H9 (cell line): ENCODE results near the gene DCN. TPM values are rescaled to one million over a fixed set of nuclear protein-coding genes. Genes with fewer than 3 reads are reported as not detected.

ENCODE experiments used
- DNase-seq: peaks from one replicate; pipeline ENCODE4 v3.0.0-alpha.2; 2017
- H2AFZ ChIP-seq: one replicate; pipeline ENCODE4 v1.6.1; 2013; ENCODE audit warnings: mild to moderate bottlenecking, low read length, control low read depth, moderate library complexity
- H2AK5ac ChIP-seq: 2 replicates; pipeline ENCODE4 v1.6.1; 2013; ENCODE audit warnings: low read length, control low read depth, mixed read lengths; ENCODE audit not compliant: insufficient read length
- H2BK120ac ChIP-seq: one replicate; pipeline ENCODE4 v1.6.1; 2013; ENCODE audit warnings: low read depth, mild to moderate bottlenecking, low read length, control low read depth, inconsistent platforms; ENCODE audit not compliant: poor library complexity, severe bottlenecking
- H2BK12ac ChIP-seq: 2 replicates; pipeline ENCODE4 v1.6.1; 2013; ENCODE audit warnings: low read length, control low read depth, mixed read lengths, low read depth; ENCODE audit not compliant: insufficient read length
- H2BK15ac ChIP-seq: 2 replicates; pipeline ENCODE4 v1.6.1; 2013; ENCODE audit warnings: low read depth, low read length, control low read depth
- H2BK20ac ChIP-seq: one replicate; pipeline ENCODE4 v1.6.1; 2013; ENCODE audit warnings: low read depth, mild to moderate bottlenecking, low read length, control low read depth, inconsistent platforms; ENCODE audit not compliant: poor library complexity, severe bottlenecking
- H2BK5ac ChIP-seq: 2 replicates; pipeline ENCODE4 v1.6.1; 2013; ENCODE audit warnings: low read length, control low read depth, mixed read lengths; ENCODE audit not compliant: insufficient read length
- H3K14ac ChIP-seq: 2 replicates; pipeline ENCODE4 v1.6.1; 2013; ENCODE audit warnings: low read length, control low read depth; ENCODE audit not compliant: insufficient read depth
- H3K18ac ChIP-seq: 2 replicates; pipeline ENCODE4 v1.6.1; 2013; ENCODE audit warnings: low read depth, mild to moderate bottlenecking, mixed read lengths, low read length, control low read depth; ENCODE audit not compliant: insufficient read length
- H3K23ac ChIP-seq: 2 replicates; pipeline ENCODE4 v1.6.1; 2013; ENCODE audit warnings: low read length, control low read depth, mixed read lengths, low read depth; ENCODE audit not compliant: insufficient read length
- H3K23me2 ChIP-seq: 2 replicates; pipeline ENCODE4 v1.6.1; 2013; ENCODE audit warnings: low read depth, mild to moderate bottlenecking, mixed read lengths, low read length, control low read depth; ENCODE audit not compliant: insufficient read length, poor library complexity, severe bottlenecking
- H3K27ac ChIP-seq: 2 replicates; pipeline ENCODE4 v1.5.1; 2013; ENCODE audit warnings: low read length, control low read depth, mixed read lengths, low read depth; ENCODE audit not compliant: insufficient read length
- H3K27me3 ChIP-seq: 2 replicates; pipeline ENCODE4 v1.6.1; 2013; ENCODE audit warnings: low read length, control low read depth, inconsistent platforms; ENCODE audit not compliant: insufficient read depth
- H3K4ac ChIP-seq: 2 replicates; pipeline ENCODE4 v1.6.1; 2013; ENCODE audit warnings: low read depth, mild to moderate bottlenecking, control low read depth, inconsistent platforms, low read length, moderate library complexity
- H3K4me1 ChIP-seq: 2 replicates; pipeline ENCODE4 v1.6.1; 2013; ENCODE audit warnings: low read length, control low read depth, inconsistent platforms; ENCODE audit not compliant: insufficient read depth
- H3K4me2 ChIP-seq: 2 replicates; pipeline ENCODE4 v1.6.1; 2013; ENCODE audit warnings: low read length, control low read depth, mixed read lengths; ENCODE audit not compliant: insufficient read length, insufficient read depth
- H3K56ac ChIP-seq: 2 replicates; pipeline ENCODE4 v1.6.1; 2013; ENCODE audit warnings: low read depth, mild to moderate bottlenecking, mixed read lengths, low read length, control low read depth; ENCODE audit not compliant: insufficient read length
- H3K79me1 ChIP-seq: 2 replicates; pipeline ENCODE4 v1.6.1; 2013; ENCODE audit warnings: low read depth, mild to moderate bottlenecking, moderate library complexity, low read length, control low read depth, inconsistent platforms; ENCODE audit not compliant: insufficient read depth, poor library complexity, severe bottlenecking
- H3K79me2 ChIP-seq: 2 replicates; pipeline ENCODE4 v1.6.1; 2013; ENCODE audit warnings: low read length, control low read depth, inconsistent platforms; ENCODE audit not compliant: insufficient read depth
- H3K9ac ChIP-seq: 2 replicates; pipeline ENCODE4 v1.6.1; 2013; ENCODE audit warnings: low read length, control low read depth, mixed read lengths; ENCODE audit not compliant: insufficient read length; ENCODE audit errors: extremely low read depth
- H3K9me3 ChIP-seq: one replicate; pipeline ENCODE4 v1.6.1; 2013; ENCODE audit warnings: low read depth, low read length, inconsistent platforms; ENCODE audit not compliant: control insufficient read depth
- H3T11ph ChIP-seq: one replicate; pipeline ENCODE4 v1.6.1; 2013; ENCODE audit warnings: mild to moderate bottlenecking, low read length, control low read depth, inconsistent platforms
- H4K20me1 ChIP-seq: one replicate; pipeline ENCODE4 v1.6.1; 2013; ENCODE audit not compliant: control insufficient read depth, insufficient read length, insufficient read depth
- H4K5ac ChIP-seq: 2 replicates; pipeline ENCODE4 v1.6.1; 2013; ENCODE audit warnings: low read depth, mild to moderate bottlenecking, mixed read lengths, low read length, control low read depth; ENCODE audit not compliant: insufficient read length
- H4K8ac ChIP-seq: replicated peaks from 2 replicates; pipeline ENCODE4 v1.6.1; 2013; ENCODE audit warnings: low read length, control low read depth, mixed read lengths, low read depth; ENCODE audit not compliant: insufficient read length
- H4K91ac ChIP-seq: 2 replicates; pipeline ENCODE4 v1.6.1; 2013; ENCODE audit warnings: low read depth, mild to moderate bottlenecking, moderate library complexity, mixed read lengths, low read length, control low read depth; ENCODE audit not compliant: insufficient read length
- H3K27ac Mint-ChIP-seq, 3 experiments: 2 replicates in 2 of 3; 3 replicates in 1 of 3; pipeline ENCODE4 v1.8.0; 2020 to 2021; ENCODE audit warnings: mixed read lengths in 3 of 3, mild to moderate bottlenecking in 1 of 3, moderate library complexity in 1 of 3
- H3K27me3 Mint-ChIP-seq: 2 replicates; pipeline ENCODE4 v1.8.0; 2021; ENCODE audit warnings: low read depth, mild to moderate bottlenecking, moderate library complexity, mixed read lengths
- H3K36me3 Mint-ChIP-seq, 3 experiments: 2 replicates in 2 of 3; 3 replicates in 1 of 3; pipeline ENCODE4 v1.8.0; 2020 to 2021; ENCODE audit warnings: low read depth in 3 of 3, mixed read lengths in 3 of 3; ENCODE audit not compliant: insufficient read depth in 1 of 3
- H3K4me1 Mint-ChIP-seq, 2 experiments: 2 replicates each; pipeline ENCODE4 v1.8.0; 2020; ENCODE audit warnings: mixed read lengths in 2 of 2
- H3K4me3 Mint-ChIP-seq, 2 experiments: 2 replicates in 1 of 2; 3 replicates in 1 of 2; pipeline ENCODE4 v1.8.0; 2020 to 2021; ENCODE audit warnings: mild to moderate bottlenecking in 2 of 2, mixed read lengths in 2 of 2, moderate library complexity in 1 of 2
- H3K9me3 Mint-ChIP-seq, 2 experiments: 2 replicates in 1 of 2; 3 replicates in 1 of 2; pipeline ENCODE4 v1.8.0; 2020; ENCODE audit warnings: mild to moderate bottlenecking in 2 of 2, mixed read lengths in 2 of 2, moderate library complexity in 1 of 2
- CTCF ChIP-seq: fragments of 200-600 bp; sonication (generic); conservative IDR thresholded peaks from 3 replicates; pipeline ENCODE4 v1.8.0; 2021; ENCODE audit warnings: antibody characterized with exemption, mild to moderate bottlenecking
- WGBS: extraction: QIAGEN DNeasy Blood & Tissue Kit; methylation state at CpG from one replicate; pipeline ENCODE4 v1.1.7; 2013; ENCODE audit warnings: missing lambda C conversion rate, low lambda C conversion rate, mixed read lengths; ENCODE audit not compliant: insufficient read length; ENCODE audit errors: extremely low coverage; 5-methylcytosine and 5-hydroxymethylcytosine counted together
- total RNA-seq: library from RNA; stranded (reverse); gene quantifications from 2 replicates; pipeline ENCODE4 v1.2.1, GENCODE V29; 2021

Gene DCN
- total RNA-seq, 1 experiment from 2014 or later, result not detected

DNA sequence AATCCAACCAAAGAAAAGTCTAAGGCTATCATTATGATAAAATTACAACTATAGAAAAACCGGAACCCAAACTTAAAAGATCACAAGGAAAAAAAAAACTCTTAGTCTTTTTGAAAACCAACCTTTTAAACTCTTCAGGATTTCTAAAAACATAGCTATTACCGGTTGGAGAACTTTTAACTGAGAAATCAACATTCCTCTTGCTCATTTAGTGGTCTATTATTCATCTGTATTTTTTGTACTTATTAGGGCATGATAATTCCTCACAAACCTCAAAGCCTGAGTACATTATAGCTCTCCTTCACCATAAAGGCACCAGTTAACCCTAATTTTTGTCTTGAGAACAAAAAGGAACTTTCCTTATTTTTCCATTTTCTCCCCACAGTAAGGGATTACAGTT is 81.7 kb downstream of the DCN start:
- Histone ChIP-seq H4K5ac (no peak overlapping the region), H3K9me3 (no peaks in the 10 kb centered on the region), H4K91ac (no peak overlapping the region), H3K9ac (no peak overlapping the region), H3K4me1 (no peaks in the 10 kb centered on the region), H3K27ac (no peak overlapping the region), H3K56ac (no peak overlapping the region), H3K4me2 (no peak overlapping the region), H2BK120ac (no peak overlapping the region), H3K14ac (no peak overlapping the region), H3K23ac (no peak overlapping the region), H3K18ac (no peak overlapping the region), H2AK5ac (no peak overlapping the region), H3K79me1 (no peaks in the 10 kb centered on the region), H3K27me3 (no peaks in the 10 kb centered on the region), H2BK15ac (no peak overlapping the region), H2BK20ac (no peak overlapping the region), H4K8ac (no peak overlapping the region), H2AFZ (no peak overlapping the region), H2BK5ac (no peak overlapping the region), H3K23me2 (no peaks in the 10 kb centered on the region), H3K79me2 (no peaks in the 10 kb centered on the region), H4K20me1 (no peaks in the 10 kb centered on the region), H3K4ac (no peak overlapping the region), H3T11ph (no peak overlapping the region), H2BK12ac (no peak overlapping the region)
- Mint-ChIP-seq H3K27me3 (no peaks in the 10 kb centered on the region), H3K4me3 (no peak overlapping the region), H3K36me3 (no peaks in the 10 kb centered on the region), H3K4me1 (peaks cover 0 to 4% of the 10 kb centered on the region in 2 experiments; a peak in 1 of 4 replicates), H3K9me3 (no peaks in the 10 kb centered on the region), H3K27ac (no peak overlapping the region)
- TF ChIP-seq CTCF, result no peak
- DNase-seq, result no peak
- WGBS, result no CpG with 5 or more reads among the region's 2 CpGs
